ENCODE measurements around the gene DGKA.

- TF ChIP-seq EZH2 (IDR thresholded peaks at IDR 0.05), result no peak
- TF ChIP-seq POLR2AphosphoS5 (IDR thresholded peaks at IDR 0.05; ENCODE audit: borderline replicate concordance, low read depth, low read length), result no peak
Observed at GRCh38 chr12:55963760-55964159, 32.8 kb downstream of the DGKA start.
